A549 (cell line): ENCODE measurements around the gene ESYT2.

Experiments
- CBX2 ChIP-seq: fragments of 200-600 bp; sonication (generic); IDR thresholded peaks from 2 replicates; pipeline ENCODE4 v1.6.1; 2016; ENCODE audit warnings: low read depth, mild to moderate bottlenecking, borderline replicate concordance
- CEBPB ChIP-seq, 2 experiments: fragments of >200 bp in 1 of 2; sonication (Bioruptor Twin) in 1 of 2; formaldehyde crosslinking in 1 of 2; IDR thresholded peaks; 2 replicates each; pipeline ENCODE4 v1.6.1; 2012 to 2016
- CTCF ChIP-seq: fragments of >200 bp; sonication (Bioruptor Twin); formaldehyde crosslinking; IDR thresholded peaks from 3 replicates; pipeline ENCODE4 v1.5.1; 2016
- E2F6 ChIP-seq: IDR thresholded peaks from 2 replicates; pipeline ENCODE4 v1.6.1; 2012; ENCODE audit warnings: low read depth, borderline replicate concordance
- JUNB ChIP-seq: fragments of >200 bp; sonication (Bioruptor Twin); formaldehyde crosslinking; IDR thresholded peaks from 2 replicates; pipeline ENCODE4 v1.6.1; 2016
- KDM1A ChIP-seq: fragments of 200-600 bp; sonication (generic); IDR thresholded peaks from 2 replicates; pipeline ENCODE4 v1.6.1; 2016; ENCODE audit warnings: low read depth, mild to moderate bottlenecking
- MAZ ChIP-seq: fragments of 150-350 bp; IDR thresholded peaks from 2 replicates; pipeline ENCODE4 v1.6.1; 2014; ENCODE audit warnings: antibody characterized with exemption, low read depth, low read length, borderline replicate concordance
- RAD21 ChIP-seq, 2 experiments: fragments of >200 bp in 1 of 2; sonication (Bioruptor Twin) in 1 of 2; formaldehyde crosslinking in 1 of 2; IDR thresholded peaks in 1 of 2; conservative IDR thresholded peaks in 1 of 2; 2 replicates in 1 of 2; 3 replicates in 1 of 2; pipeline ENCODE4 v1.6.1; 2012 to 2018; ENCODE audit warnings: inconsistent platforms in 1 of 2
- RCOR1 ChIP-seq: fragments of 150-350 bp; IDR thresholded peaks from 2 replicates; pipeline ENCODE4 v1.6.1; 2014; ENCODE audit warnings: antibody characterized with exemption, low read length, low read depth
- SMC3 ChIP-seq: fragments of >200 bp; sonication (Bioruptor Twin); formaldehyde crosslinking; IDR thresholded peaks from 3 replicates; pipeline ENCODE4 v1.6.1; 2018; ENCODE audit warnings: inconsistent platforms
- TP53 ChIP-seq: fragments of 250-450 bp; sonication (Bioruptor Pico); IDR thresholded peaks from 2 replicates; pipeline ENCODE4 v1.5.0; 2021; ENCODE audit warnings: mild to moderate bottlenecking, moderate library complexity

GRCh38 chr7:158743219-158743618, 86.1 kb downstream of the ESYT2 start:
- TF ChIP-seq CTCF (no peak), JUNB (no peak), RAD21 (conservative IDR thresholded peaks at IDR 0.05 in 1 of 2, IDR thresholded peaks at IDR 0.05 in 1 of 2) (no peak), E2F6 (no peak), KDM1A (no peak), TP53 (CRISPR knock-in tag) (no peak), SMC3 (no peak), CEBPB (IDR thresholded peaks at IDR 0.05) (no peak), MAZ (no peak), CBX2 (no peak), RCOR1 (no peak)
